Liver (tissue), 9 donors: ENCODE results near the gene MPDZ. TPM values are rescaled to one million over a fixed set of nuclear protein-coding genes. Genes with fewer than 3 reads are reported as not detected.

Experiments
- DNase-seq: peaks from one replicate; pipeline ENCODE4 v3.0.0-alpha.2; 2017; ENCODE audit warnings: low spot score
- H3K27ac ChIP-seq, 2 donors: one replicate each; pipeline ENCODE4 v1.7.0; 2013; ENCODE audit warnings: inconsistent platforms in 2 of 2, low read length in 2 of 2, control low read depth in 1 of 2, low read depth in 1 of 2, mild to moderate bottlenecking in 1 of 2
- H3K27me3 ChIP-seq, 4 donors: one replicate each; pipeline versions ENCODE4 v1.6.1 to v1.7.0; 2013; ENCODE audit warnings: low read length in 3 of 4, inconsistent platforms in 1 of 4, mild to moderate bottlenecking in 1 of 4, moderate library complexity in 1 of 4; ENCODE audit not compliant: control insufficient read depth in 4 of 4, insufficient read depth in 4 of 4
- H3K36me3 ChIP-seq, 4 donors: one replicate each; pipeline versions ENCODE4 v1.6.1 to v1.7.0; 2013; ENCODE audit warnings: low read length in 3 of 4, mild to moderate bottlenecking in 3 of 4, low read depth in 1 of 4, moderate library complexity in 1 of 4; ENCODE audit not compliant: control insufficient read depth in 4 of 4, insufficient read depth in 3 of 4
- H3K4me1 ChIP-seq, 4 donors: one replicate each; pipeline versions ENCODE4 v1.6.1 to v1.7.0; 2013; ENCODE audit warnings: low read length in 3 of 4, mild to moderate bottlenecking in 3 of 4, moderate library complexity in 1 of 4; ENCODE audit not compliant: control insufficient read depth in 4 of 4, insufficient read depth in 4 of 4
- H3K4me3 ChIP-seq, 3 donors: one replicate each; pipeline versions ENCODE4 v1.6.1 to v1.7.0; 2013; ENCODE audit warnings: low read length in 3 of 3, control low read depth in 1 of 3, low read depth in 1 of 3, mild to moderate bottlenecking in 1 of 3
- H3K9ac ChIP-seq, 2 donors: one replicate each; pipeline ENCODE4 v1.7.0; 2013; ENCODE audit warnings: low read length in 2 of 2, mild to moderate bottlenecking in 2 of 2, moderate library complexity in 2 of 2, control low read depth in 1 of 2, low read depth in 1 of 2
- H3K9me3 ChIP-seq, 4 donors: one replicate each; pipeline versions ENCODE4 v1.6.1 to v1.7.0; 2013; ENCODE audit warnings: low read length in 3 of 4; ENCODE audit not compliant: control insufficient read depth in 4 of 4
- ATF3 ChIP-seq: IDR thresholded peaks from 2 replicates; pipeline ENCODE4 v1.6.1; 2016; ENCODE audit warnings: antibody characterized with exemption
- CTCF ChIP-seq: fragments of 150-350 bp; IDR thresholded peaks from 2 replicates; pipeline ENCODE4 v1.5.1; 2017; ENCODE audit warnings: improper control_type of control experiment, low read depth, low read length; ENCODE audit not compliant: missing input control
- FOXA1 ChIP-seq: IDR thresholded peaks from 2 replicates; pipeline ENCODE4 v1.6.1; 2016; ENCODE audit warnings: antibody characterized with exemption
- FOXA2 ChIP-seq: IDR thresholded peaks from 2 replicates; pipeline ENCODE4 v1.6.1; 2016; ENCODE audit warnings: antibody characterized with exemption
- GABPA ChIP-seq, 2 donors: IDR thresholded peaks in 1 of 2; conservative IDR thresholded peaks in 1 of 2; 2 replicates each; pipeline ENCODE4 v1.6.1; 2016; ENCODE audit warnings: antibody characterized with exemption in 2 of 2, mild to moderate bottlenecking in 1 of 2, moderate library complexity in 1 of 2
- HNF4A ChIP-seq, 2 donors: conservative IDR thresholded peaks; 2 replicates each; pipeline ENCODE4 v1.6.1; 2016; ENCODE audit warnings: antibody characterized with exemption in 2 of 2, mild to moderate bottlenecking in 2 of 2
- HNF4G ChIP-seq: IDR thresholded peaks from 2 replicates; pipeline ENCODE4 v1.6.1; 2016; ENCODE audit warnings: antibody characterized with exemption
- JUND ChIP-seq, 2 donors: IDR thresholded peaks; 2 replicates each; pipeline ENCODE4 v1.6.1; 2016; ENCODE audit warnings: antibody characterized with exemption in 2 of 2
- NR2F2 ChIP-seq: IDR thresholded peaks from 2 replicates; pipeline ENCODE4 v1.6.1; 2016; ENCODE audit warnings: antibody characterized with exemption
- RAD21 ChIP-seq, 2 donors: IDR thresholded peaks; 2 replicates each; pipeline ENCODE4 v1.6.1; 2016; ENCODE audit warnings: antibody characterized with exemption in 2 of 2, mild to moderate bottlenecking in 2 of 2
- REST ChIP-seq: IDR thresholded peaks from 2 replicates; pipeline ENCODE4 v1.6.1; 2016; ENCODE audit warnings: antibody characterized with exemption, mild to moderate bottlenecking
- RXRA ChIP-seq, 2 donors: IDR thresholded peaks; 2 replicates each; pipeline ENCODE4 v1.6.1; 2017 to 2018; ENCODE audit warnings: antibody characterized with exemption in 2 of 2, mild to moderate bottlenecking in 1 of 2
- SP1 ChIP-seq: IDR thresholded peaks from 2 replicates; pipeline ENCODE4 v1.6.1; 2018; ENCODE audit warnings: antibody characterized with exemption, mild to moderate bottlenecking
- TAF1 ChIP-seq: conservative IDR thresholded peaks from 2 replicates; pipeline ENCODE4 v1.6.1; 2016; ENCODE audit warnings: antibody characterized with exemption, mild to moderate bottlenecking
- YY1 ChIP-seq: IDR thresholded peaks from 2 replicates; pipeline ENCODE4 v1.6.1; 2016; ENCODE audit warnings: antibody characterized with exemption, mild to moderate bottlenecking
- ZBTB33 ChIP-seq: IDR thresholded peaks from 2 replicates; pipeline ENCODE4 v1.6.1; 2016; ENCODE audit warnings: antibody characterized with exemption
- WGBS: extraction: QIAGEN DNeasy Blood & Tissue Kit; methylation state at CpG from one replicate; pipeline ENCODE4 v1.1.7; 2013; 5-methylcytosine and 5-hydroxymethylcytosine counted together
- polyA plus RNA-seq, 2 donors: library from polyadenylated mRNA; stranded (reverse) in 1 of 2; unstranded in 1 of 2; fragments of 200-250 nt in 1 of 2; fragments of >200 nt in 1 of 2; fragmentation: Nextera tagmentation in 1 of 2; extraction: Ambion mirVana in 1 of 2; gene quantifications; one replicate each; pipeline versions ENCODE4 v1.2.1 to v1.2.3, GENCODE V29; 2013 to 2015
- total RNA-seq, 2 donors: library from RNA; depleted of rRNA; stranded (reverse); fragments of >200 nt; gene quantifications; one replicate each; pipeline ENCODE4 v1.2.3, GENCODE V29; 2014
- donor health status: healthy.
- donor health status: healthy.
- donor health status: healthy.
- donor health status: healthy.
- donor health status: healthy.

The MPDZ gene
- total and polyA plus RNA-seq, 4 donors = 20.3 to 71.2 (median 30.2) TPM

- no peaks in the 10 kb centered on the region for H3K27me3 ChIP-seq
- 79% methylated on average over 4 of the region's 4 CpGs for WGBS
- no peak overlapping the region for H3K27ac ChIP-seq
- no peaks in the 10 kb centered on the region for H3K4me1 ChIP-seq
- no peak overlapping the region for H3K4me3 ChIP-seq
- peaks cover 0 to 1% (median 0%) of the 10 kb centered on the region in 4 donors for H3K36me3 ChIP-seq
- H3K9ac ChIP-seq = no peak overlapping the region
- TF ChIP-seq REST (no peak), JUND (IDR thresholded peaks at IDR 0.05) (no peak), RAD21 (IDR thresholded peaks at IDR 0.05) (no peak), HNF4A (conservative IDR thresholded peaks at IDR 0.05) (no peak), SP1 (no peak), TAF1 (no peak), CTCF (no peak), ATF3 (no peak), GABPA (IDR thresholded peaks at IDR 0.05 in 1 of 2, conservative IDR thresholded peaks at IDR 0.05 in 1 of 2) (no peak), FOXA2 (no peak), HNF4G (no peak), NR2F2 (no peak), RXRA (IDR thresholded peaks at IDR 0.05) (no peak), FOXA1 (no peak), YY1 (no peak)
- no peaks in the 10 kb centered on the region for H3K9me3 ChIP-seq
- DNase-seq = no peak
These were observed 26.6 kb downstream of the MPDZ start for GRCh38 chr9:13252852-13253251.

GRCh38 chr9:13244181-13244580 lies 35.3 kb downstream of the MPDZ start:
- H3K27me3 ChIP-seq = no peaks in the 10 kb centered on the region
- no peaks in the 10 kb centered on the region for H3K9me3 ChIP-seq
- no peak for DNase-seq
- TF ChIP-seq YY1 (no peak), ZBTB33 (no peak), ATF3 (no peak), REST (no peak), SP1 (no peak)
- H3K36me3 ChIP-seq = peaks cover 0 to 2% (median 0%) of the 10 kb centered on the region in 4 donors
- H3K4me1 ChIP-seq = no peaks in the 10 kb centered on the region
- H3K4me3 ChIP-seq = no peak overlapping the region
- WGBS = 89% methylated on average over 3 of the region's 3 CpGs
- H3K9ac ChIP-seq = no peak overlapping the region
- no peak overlapping the region for H3K27ac ChIP-seq
